DMS79 treated with DMSO at 0.1 percent for 48 hours (cell line): Measurements from ENCODE around the gene SPI1.

ENCODE experiments used
- DNase-seq: peaks from one replicate; lab custom pipeline; 2025; lab: John Stamatoyannopoulos, UW

SPI1 gene

GRCh38 chr11:47406896-47407745 lies 28.8 kb upstream of the SPI1 start:
- no peak for DNase-seq

- no peak for DNase-seq
These were observed 25.2 kb upstream of the SPI1 start for GRCh38 chr11:47403571-47403970.

- DNase-seq, result no peak
These were observed 24.8 kb upstream of the SPI1 start for GRCh38 chr11:47403135-47403534.

GRCh38 chr11:47400768-47401279 lies 22.5 kb upstream of the SPI1 start:
- DNase-seq, result no peak

- no peak for DNase-seq
These were observed 21.8 kb upstream of the SPI1 start for GRCh38 chr11:47399860-47400767.

- no peak for DNase-seq
These were observed 20.2 kb upstream of the SPI1 start for GRCh38 chr11:47398551-47398950.

- DNase-seq, result no peak
These were observed 19.7 kb upstream of the SPI1 start for GRCh38 chr11:47398011-47398410.

GRCh38 chr11:47396049-47396320 lies 17.6 kb upstream of the SPI1 start:
- no peak for DNase-seq

GRCh38 chr11:47395223-47396048 lies 17.1 kb upstream of the SPI1 start:
- no peak for DNase-seq

- no peak for DNase-seq
These were observed 16.2 kb upstream of the SPI1 start for GRCh38 chr11:47394322-47395222.

- DNase-seq, result no peak
These were observed 15.6 kb upstream of the SPI1 start for GRCh38 chr11:47394050-47394321.

GRCh38 chr11:47393163-47394049 lies 15.1 kb upstream of the SPI1 start:
- DNase-seq, result no peak

- no peak for DNase-seq
These were observed 14.3 kb upstream of the SPI1 start for GRCh38 chr11:47392546-47393162.

GRCh38 chr11:47391711-47392432 lies 13.5 kb upstream of the SPI1 start:
- DNase-seq, result no peak

- no peak for DNase-seq
These were observed 12.8 kb upstream of the SPI1 start for GRCh38 chr11:47391077-47391583.

- DNase-seq, result no peak
These were observed 12.0 kb upstream of the SPI1 start for GRCh38 chr11:47390422-47390760.

- no peak for DNase-seq
These were observed 11.5 kb upstream of the SPI1 start for GRCh38 chr11:47389577-47390421.
